ENCODE measurements around the gene TAB2.

GRCh38 chr6:149450679-149451375, 133.3 kb downstream of the TAB2 start:
- TF ChIP-seq POLR2A (IDR thresholded peaks at IDR 0.05) (no peak), CTCF (IDR thresholded peaks at IDR 0.05) (no peak)

Measured in uterus (tissue), 2 donors.